ENCODE results near the gene SNX13.

The SNX13 gene

GRCh38 chr7:17772581-17773288 lies 167.6 kb downstream of the SNX13 start:
- no peak for DNase-seq

GRCh38 chr7:17771901-17772408 lies 168.3 kb downstream of the SNX13 start:
- DNase-seq = no peak

GRCh38 chr7:17770710-17771375 lies 169.5 kb downstream of the SNX13 start:
- DNase-seq = no peak

DNA sequence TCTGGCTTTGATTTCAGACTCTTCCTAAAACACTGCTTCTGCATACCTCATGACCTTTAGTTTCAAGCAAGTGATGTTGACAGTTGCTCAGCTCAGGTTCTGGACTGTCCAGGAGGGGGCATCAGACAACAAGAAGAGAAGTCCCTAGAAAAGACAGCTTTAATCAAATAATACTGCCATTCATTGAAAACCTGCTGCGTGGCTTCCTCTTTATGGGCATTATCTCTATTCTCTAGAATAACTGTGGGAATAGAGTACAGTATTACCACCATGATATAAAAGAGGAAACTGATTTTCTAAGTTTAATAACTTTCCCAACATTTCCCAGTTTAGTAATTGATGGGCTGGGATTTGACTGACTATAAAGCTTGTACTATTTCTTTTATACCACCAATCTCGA lies 170.4 kb downstream of the SNX13 start:
- DNase-seq = peak; percentile 65

DNA sequence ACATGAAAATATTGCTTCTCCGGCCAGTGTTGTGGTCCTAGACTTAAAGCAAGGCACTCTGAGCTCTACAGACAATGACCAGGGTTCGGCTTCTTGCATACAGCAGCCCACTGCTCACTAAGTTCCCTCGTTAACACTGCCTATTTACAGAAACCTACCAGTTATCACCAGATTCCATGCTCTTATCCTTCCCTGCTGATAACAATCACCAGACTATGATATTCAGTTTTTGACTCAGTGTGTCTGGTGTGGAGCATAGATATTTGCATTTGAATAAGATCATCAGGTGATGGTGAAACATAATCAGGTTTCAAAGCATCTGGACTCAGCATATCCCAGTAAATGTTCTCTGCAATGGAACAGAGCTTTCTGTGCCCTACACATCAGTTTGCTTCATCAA lies 182.3 kb downstream of the SNX13 start:
- DNase-seq = no peak

GRCh38 chr7:17746020-17746530 lies 194.2 kb downstream of the SNX13 start:
- no peak for DNase-seq

- no peak for DNase-seq
Measured at GRCh38 chr7:17745610-17746009, 194.7 kb downstream of the SNX13 start.

DNA sequence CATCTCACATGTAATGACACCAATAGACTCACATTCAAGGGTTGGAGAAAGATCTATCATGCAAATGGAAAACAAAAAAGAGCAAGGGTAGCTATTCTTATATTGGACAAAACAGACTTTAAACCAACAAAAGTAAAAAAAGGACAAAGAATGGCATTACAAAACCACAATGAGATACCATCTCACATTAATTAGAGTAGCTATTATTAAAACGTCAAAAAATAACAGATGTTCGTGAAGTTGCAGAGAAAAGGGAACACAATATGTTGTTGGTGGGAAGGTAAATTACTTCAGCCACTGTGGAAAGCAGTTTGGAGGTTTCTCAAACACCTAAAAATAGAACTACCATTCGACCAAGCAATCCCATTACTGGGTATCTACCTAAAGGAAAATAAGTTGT lies 197.0 kb downstream of the SNX13 start:
- DNase-seq = no peak

DNA sequence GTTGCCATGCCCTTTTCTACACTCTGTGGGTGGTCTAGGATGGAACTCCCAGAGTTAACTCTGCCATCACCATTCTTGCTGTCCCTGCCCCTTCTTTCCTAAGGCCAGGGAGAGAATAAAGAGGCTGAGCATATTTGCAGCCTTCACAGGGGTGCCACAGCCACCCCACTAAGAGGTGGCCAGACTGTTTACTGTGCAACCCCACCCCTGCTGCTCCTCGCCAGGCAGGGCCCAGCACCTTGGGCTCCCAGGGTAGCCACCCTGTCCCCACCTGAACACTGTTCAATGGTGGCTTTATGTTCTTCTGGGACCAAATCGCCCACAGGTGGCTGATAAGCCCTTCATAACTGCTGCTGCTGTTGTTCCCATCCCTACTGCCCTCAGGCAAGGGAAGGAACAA lies 198.9 kb downstream of the SNX13 start:
- no peak for DNase-seq
